C1 segment of cervical spinal cord (tissue), 14 donors: ENCODE data around the gene JSRP1.
"Not testable (repeated sequence)": the region's sequence is repeated elsewhere in the genome, so short reads cannot be mapped to it uniquely, and the experiment has no call there.

ENCODE experiments used
- DNase-seq, 14 donors: peaks; one replicate each; lab custom pipeline; 2025; lab: John Stamatoyannopoulos, UW

JSRP1 gene

DNA sequence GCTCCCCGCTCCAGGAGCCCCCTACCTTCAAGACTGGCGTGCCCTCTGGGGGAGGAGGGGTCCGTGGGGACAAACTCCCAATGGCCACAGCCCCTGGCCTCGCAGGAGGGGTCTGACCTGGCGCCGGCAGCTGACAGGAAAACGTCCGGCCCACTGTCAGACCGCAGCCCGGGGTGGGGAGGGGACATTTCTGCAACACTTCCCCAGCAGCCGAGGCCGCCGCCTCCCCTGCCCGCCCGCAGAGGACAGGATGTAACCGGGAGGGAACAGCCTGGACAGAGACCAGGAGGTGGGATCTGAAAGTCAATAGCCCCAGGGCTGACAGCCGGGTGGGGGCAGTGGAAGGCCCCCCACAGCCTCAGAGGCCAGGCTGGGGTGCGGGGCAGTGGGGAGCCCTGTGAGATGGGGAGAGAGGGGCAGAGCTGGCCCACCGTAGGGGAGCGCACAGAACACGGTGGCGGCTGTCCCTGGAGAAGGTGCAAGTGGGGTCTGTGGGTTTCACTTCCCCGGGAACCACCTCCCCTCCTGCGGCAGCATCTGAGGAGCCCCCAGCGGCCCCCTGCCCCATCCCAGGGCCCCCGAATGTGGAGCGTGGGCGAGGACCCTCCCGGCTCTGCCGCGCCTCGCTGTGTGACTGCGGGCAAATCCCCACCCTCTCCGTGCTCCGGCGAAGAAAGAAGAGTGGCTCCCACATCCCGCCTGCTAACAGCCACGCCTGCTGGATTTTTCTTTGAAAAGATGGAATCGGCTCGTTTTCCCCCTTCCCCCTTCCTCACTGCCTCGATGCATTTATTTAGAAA, 26.0 kb upstream of the JSRP1 start, which contains the start of gene PEAK3:
Gene PEAK3, minus strand, starts transcription at position 114 of the 800 bp plus-strand sequence. CDS start 1,244 bp downstream, outside the sequence.
- peak in 9 of 14 donors; percentile 13 to 70 (median 52) for DNase-seq

DNA sequence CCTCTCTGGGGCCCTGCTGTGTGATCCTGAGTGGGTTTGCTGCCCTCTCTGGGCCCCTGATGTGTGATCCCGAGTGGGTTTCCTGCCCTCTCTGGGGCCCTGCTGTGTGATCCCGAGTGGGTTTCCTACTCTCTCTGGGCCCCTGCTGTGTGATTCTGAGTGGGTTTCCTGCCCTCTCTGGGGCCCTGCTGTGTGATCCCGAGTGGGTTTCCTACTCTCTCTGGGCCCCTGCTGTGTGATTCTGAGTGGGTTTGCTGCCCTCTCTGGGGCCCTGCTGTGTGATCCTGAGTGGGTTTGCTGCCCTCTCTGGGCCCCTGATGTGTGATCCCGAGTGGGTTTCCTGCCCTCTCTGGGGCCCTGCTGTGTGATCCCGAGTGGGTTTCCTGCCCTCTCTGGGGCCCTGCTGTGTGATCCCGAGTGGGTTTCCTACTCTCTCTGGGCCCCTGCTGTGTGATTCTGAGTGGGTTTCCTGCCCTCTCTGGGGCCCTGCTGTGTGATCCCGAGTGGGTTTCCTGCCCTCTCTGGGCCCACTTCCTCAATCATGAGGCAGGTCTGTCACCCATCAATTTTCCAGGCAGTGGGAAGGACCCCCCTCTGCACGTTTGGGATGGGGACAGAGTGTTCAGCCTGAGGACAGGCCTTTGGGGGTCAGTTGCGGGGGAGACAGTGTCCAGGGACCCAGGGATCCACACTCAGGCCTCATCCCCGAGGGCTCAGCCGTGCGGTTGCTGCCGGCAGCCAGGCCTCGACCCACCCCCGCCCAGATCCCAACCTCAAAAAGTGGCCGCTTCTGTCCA, 25.2 kb upstream of the JSRP1 start:
- not testable (repeated sequence) for DNase-seq

DNA sequence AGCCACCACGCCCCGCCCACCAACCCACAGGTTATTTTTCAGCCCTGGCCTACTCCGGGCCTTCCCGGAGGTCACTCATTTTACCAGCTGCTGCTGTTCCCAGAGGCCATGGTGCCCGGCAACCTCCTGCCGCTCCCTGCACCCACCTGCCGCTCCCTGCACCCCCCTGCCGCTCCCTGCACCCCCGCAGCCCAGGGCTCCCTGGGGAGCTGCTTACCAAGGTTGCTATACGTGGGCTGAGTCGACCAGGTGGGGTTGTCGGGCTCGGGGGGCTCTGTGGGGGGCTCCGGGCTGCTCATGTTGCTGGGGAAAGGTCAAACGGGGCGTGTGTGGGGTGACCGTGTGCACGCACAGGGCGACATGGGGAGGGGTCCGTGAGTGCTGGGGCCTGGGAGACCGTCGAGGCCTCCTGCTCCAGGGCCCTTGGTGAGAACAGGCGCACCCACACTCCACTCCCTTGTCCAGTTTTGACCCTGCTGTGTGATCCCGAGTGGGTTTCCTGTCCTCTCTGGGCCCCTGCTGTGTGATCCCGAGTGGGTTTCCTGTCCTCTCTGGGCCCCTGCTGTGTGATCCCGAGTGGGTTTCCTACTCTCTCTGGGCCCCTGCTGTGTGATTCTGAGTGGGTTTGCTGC, 24.5 kb upstream of the JSRP1 start:
- DNase-seq = no peak

DNA sequence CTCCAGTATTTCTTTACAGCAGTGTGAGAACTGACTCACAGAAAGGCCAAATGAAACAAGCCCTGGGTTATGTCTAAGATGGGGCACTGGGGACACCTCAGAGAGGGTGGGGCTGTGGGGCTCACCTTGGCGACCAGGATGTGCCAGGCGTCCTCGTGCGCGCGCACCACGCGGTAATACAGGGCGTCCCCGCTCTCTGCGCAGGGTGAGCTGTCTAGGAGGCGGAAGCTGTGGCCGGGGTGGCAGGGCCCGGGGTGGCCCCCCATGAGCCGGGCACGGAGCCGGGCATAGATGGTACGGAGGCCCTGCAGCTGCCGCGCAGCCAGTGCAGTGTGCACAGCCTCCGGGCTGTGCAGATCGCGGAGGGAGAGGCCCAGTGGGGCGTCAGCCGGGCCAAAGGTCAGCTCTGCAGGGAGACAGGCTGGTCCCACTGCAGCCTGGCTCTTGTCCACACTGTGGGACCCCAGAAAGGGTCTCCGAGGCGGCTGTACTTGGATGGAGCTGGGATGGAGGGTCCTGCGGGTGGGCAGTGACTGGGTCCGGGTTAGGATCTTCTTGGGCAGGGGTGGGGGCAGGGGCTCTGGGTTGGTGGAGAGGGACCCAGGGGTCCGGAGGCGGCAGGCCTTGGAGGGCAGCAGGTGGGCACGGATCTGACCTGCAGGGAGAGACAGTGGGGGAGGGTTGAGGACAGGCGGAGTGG, 22.4 kb upstream of the JSRP1 start:
- no peak for DNase-seq

DNA sequence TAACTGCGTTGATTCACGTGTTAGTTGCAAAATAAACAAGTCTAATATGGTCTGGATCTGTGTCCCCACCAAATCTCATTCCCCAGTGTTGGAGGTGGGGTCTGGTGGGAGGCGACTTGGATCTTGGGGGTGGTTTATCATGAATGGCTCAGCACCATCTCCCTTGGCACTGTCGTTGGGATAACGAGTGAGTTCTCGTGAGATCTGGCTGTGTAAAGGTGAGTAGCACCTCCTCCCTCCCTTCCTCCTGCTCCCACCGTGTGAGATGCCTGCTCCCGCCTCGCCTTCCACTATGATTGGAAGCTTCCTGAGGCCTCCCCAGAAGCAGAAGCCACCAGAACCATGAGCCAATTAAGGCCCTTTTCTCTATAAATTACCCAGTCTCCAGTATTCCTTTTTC, 20.9 kb upstream of the JSRP1 start:
- no peak for DNase-seq

DNA sequence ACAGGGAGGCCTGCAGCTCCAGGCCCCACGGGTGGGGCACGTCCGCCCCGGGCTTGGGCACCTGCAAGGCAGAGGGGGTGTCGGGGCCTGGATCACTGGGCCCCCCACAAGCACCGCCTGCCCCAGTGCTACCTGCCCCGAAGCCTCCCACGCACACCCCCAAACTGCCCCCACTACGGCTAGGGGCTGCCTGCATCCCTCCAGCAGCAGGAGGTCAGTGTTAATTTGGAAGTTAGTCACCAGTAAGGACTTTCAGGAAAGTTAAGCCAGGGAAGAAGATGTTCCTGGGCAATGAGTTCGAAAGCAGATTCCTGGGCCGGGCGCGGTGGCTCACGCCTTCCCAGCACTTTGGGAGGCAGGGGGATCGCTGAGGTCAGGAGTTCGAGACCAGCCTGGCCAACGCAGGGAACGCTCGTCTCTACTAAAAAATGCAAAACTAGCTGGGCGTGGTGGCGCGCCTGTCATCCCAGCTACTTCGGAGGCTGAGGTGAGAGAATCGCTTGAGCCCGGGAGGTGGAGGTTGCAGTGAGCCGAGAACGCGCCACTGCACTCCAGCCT, 20.3 kb upstream of the JSRP1 start:
- no peak for DNase-seq

DNA sequence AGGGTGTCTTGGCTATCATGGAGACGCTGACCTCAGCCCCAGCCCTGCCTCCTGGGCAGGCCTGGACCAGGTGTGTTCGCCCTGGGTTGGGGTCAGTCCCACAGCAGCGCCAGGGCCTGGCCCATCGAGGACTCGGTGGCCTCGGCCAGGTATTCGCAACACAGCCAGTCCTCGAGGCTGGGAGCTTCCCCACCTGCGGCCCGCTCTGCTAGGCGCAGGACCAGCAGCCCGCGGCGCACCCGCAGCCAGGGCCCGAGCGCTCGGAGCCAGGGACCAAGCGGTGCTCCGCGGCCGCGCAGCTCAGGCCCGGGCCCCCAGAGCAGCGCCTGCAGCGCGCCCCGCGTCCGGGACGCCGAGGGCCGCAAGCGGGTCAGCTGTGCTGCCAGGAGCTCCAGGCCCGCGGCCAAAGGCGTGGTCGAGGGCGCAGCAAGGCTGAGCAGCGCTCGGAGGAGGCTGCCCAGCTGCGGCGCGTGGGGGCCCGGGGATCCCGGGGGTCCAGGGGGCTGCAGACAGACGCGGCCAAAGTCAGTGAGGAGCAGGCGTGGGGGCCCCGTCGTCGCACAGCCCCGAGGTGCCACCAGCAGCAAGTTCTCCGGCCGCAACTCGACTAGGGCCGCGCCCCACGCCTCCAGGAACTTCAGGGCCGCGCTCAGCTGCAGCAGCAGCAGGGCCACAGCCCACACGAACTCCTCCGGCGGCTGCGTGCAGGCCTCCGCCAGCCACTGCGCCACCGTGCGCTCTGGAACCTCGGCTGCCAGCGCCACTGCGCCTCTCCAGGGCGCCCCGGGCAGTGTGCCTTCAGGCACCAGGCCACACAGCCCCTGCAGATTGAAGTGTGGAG, 19.6 kb upstream of the JSRP1 start:
- no peak for DNase-seq

DNA sequence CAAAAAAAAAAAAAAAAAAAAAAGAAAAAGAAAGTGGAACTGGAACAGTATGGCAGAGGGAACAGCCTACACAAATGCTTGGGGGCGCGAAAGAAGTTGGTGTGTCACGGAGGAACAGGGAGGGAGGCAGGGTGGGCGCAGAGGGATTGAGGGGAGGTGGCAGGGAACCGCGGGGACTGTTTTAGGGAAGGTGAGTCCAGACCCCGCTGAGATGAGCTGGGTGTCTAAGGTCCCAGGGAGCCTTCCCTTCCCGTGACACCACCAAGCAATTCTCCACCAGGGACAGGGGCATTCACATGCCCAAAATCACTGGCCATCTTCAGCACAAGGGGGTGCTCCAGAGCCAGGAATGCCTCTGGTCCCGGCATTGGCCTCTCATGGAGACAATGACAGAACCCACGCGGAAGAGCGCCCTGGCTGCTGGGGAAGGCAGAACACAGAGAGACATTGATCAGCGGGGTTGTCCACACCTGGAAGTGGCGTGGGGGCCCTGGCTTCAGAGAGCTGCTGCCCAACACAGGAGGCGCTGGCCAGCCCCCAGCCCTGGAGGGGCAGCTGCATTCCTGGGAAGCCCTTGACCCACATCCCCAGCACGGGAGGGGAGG, 18.8 kb upstream of the JSRP1 start:
- peak in 9 of 14 donors; percentile 49 to 73 (median 58) for DNase-seq

DNA sequence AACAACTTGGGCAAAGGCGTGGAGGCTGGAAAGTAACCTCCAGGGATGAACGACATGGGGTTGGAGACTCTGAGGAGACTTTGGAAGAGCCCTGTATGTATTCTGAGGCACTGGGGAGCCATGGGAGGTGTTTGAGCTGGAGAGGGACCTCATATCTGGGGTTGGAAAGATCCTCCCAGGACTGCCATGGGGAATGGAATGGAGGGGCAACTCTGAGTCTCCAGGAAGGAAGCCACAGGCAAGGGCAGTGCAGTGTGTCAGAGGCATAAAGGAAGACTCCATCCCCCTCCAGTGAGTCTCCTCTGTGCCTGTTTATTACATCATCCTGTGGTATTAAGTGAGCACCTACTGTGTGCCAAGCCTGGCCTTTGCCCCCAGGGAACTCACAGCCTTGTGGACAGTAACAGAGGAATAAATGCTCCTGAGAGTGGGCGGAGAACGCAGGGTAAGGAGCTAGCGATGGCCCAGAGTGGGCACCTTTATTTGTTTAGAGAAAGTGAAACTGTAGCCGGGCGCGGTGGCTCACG, 18.0 kb upstream of the JSRP1 start:
- no peak for DNase-seq

DNA sequence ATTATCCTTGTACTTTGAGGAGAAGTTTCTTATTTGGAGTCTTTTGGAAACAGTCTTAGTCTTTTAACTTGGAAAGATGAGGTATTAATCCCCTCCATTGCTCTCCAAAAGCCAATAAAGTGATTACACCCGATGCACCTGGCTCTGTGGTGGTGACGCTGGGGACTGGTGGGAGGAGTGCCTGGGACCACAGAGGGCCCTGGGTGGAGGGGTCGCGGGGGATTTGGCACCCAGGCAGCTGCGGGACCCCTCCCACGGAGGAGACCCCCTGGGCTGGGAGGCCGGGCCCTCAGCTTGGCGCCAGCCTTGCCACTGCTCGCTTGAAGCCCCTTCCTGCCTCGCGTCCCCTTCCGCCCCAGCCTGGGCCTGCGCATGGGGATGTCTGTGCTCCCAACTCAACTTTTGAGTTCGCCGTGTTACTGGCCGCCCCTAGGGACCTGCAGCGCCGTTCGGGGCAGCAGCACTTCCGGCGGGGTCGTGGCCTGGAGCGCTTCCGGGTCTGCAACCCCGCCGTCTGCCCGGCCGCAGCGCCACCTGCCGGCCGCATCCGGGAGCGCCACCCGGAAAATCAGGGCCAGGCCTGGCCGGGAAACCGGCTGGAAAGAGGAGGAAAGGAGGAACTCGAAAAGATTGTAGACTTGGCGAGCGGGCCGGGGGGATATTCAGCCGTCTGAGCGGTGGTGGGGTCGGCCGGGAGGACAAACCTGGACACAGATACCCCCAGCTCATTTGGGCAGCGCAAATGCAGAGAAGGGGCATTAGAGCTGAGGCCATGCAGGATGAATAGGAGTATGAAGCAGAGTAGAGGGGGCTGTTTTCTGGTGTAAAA, 17.4 kb upstream of the JSRP1 start:
- peak in 11 of 14 donors; percentile 21 to 80 (median 35) for DNase-seq

DNA sequence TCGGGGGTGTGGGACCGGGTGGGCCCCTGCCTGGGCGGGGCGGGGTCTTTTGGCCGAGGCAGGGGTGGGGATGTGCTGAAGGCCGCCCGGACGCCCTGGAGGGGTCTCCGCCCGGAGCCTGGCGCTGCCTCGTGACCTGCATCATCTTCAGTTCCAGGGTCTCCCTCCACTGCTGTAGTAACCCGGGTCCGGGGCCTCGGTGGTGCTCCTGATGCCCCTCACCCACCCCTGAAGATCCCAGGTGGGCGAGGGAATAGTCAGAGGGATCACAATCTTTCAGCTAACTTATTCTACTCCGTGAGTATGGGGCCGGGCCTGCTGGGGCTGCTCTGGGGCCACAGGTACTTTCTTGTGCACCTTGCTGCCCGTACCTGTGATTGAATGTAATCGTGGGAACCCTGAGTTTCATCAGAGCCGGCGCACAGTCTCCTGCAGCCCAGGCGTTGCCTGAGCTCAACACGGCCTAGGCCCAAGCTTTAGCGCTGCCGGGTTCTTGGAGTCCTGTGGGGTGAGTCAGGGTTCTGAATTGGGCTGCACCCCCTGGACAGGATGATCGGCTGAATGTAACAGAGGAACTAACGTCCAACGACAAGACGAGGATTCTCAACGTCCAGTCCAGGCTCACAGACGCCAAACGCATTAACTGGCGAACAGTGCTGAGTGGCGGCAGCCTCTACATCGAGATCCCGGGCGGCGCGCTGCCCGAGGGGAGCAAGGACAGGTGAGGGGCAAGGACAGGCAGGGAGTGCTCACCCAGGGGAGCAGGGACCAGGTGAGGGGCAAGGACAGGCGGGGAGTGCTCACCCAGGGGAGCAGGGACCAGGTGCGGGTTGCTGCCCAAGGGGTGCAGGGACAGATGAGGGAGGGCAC, 15.3 kb upstream of the JSRP1 start:
- peak in 2 of 14 donors; percentile 22 to 55 for DNase-seq

DNA sequence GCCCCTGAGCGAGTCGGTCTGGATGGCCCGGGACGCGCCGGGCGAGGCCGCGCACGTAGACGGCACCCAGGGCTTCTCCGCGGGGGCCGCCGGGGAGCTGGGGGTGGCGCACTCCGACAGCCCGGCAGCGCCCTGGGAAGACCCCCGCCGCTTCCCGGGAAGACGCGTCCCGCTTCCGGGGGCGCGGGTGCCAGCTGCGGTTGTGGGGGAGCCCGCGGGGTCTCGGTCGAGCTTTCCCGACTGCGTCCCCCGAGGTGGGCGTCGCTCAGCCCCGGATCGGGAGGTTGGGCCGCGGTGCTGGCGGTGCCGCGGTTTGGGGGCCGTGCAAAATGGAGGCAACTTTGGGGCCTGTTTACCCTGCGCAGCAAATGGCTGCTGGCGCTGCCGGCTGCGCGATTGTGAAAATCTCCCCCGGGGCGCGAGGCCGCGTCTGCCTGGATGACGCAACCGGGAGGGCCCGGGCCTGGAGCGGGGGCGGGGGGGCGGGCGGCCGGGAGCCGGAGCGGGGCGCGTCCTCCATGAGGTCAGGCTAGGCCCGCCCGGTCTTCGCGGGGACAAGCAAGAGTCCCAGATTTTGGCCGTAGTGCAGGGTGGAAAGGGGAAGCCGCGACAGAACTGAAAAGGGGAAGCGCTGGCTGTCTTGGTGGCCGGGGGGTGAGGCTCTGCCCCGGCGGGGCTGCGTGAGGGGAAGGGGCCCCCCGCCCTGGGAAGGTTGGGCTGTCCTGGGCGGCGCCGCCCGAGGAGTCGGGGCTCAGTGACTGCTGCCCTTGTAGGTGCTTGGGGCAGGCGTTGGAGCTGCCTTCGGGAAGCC, 14.4 kb upstream of the JSRP1 start:
- peak; percentile 13 to 86 (median 69) for DNase-seq

DNA sequence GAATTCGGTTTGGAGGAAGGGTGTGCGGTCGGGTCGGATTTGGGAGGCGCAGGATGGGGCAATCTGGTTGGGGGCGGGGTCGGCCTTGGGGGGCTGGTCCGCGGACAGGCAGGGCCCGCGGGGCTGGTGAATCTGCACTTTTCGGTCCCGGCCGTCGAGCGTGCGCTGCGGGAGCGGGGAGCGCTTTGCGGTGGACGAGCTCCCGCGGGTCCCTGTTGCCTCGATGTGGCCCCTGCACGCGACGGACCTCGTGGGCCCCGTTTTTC, 13.9 kb upstream of the JSRP1 start:
- DNase-seq = peak in 1 of 14 donors; percentile 57

DNA sequence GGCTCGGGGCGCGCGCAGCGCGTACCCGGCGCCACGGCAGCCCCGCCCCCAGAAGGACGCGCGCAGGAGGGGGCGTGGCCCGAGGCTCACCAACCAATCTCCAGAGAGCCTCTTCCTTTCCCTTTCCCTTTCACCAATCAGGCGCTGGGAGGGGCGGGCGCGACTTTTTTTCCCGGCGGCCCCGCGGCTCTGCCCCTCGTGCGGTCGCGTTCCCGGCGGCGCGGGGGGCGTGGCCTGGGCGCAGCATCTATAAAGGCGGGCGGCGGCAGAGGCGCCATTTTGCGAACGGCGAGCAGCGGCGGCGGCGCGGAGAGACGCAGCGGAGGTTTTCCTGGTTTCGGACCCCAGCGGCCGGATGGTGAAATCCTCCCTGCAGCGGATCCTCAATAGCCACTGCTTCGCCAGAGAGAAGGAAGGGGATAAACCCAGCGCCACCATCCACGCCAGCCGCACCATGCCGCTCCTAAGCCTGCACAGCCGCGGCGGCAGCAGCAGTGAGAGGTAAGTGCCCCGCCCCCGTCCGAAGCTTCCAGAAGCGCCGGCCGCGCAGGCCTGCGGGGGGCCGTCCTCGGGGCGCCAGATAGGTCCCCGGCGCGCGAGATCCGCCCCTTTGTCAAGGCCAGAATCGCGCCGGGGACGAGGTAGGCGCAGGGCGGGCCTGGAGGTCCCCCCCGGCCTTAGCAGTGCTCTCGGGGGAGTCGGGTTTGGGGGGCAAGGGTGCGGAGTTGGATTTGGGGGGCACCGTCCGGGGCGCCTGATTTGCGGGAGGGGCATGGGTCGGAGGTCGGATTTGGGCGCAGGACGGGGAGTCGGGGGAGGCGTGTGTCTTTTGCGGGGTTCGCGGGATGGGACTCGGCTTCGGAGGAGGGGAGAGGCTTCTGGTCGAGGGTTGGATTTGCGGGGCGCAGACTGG, 13.3 kb upstream of the JSRP1 start:
- peak; percentile 82 to 98 (median 96) for DNase-seq

DNA sequence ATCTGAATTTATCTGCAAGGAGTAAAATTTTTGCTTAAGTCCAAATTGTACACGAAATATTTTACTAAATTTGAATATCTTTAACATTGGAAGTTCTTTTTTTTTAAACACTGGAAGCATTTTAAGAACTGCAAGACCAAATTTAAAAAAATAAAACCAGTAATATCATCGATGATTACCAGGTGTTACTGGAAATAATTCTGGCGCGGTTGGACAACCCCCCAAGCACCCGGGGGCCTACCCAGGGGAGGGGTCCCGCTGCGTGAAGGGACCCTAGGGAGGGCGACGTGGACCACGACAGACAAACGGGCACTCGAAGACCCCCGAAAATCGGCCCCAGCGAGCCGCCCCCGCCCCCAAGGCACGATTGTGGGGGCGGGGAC, 12.6 kb upstream of the JSRP1 start:
- DNase-seq = no peak

DNA sequence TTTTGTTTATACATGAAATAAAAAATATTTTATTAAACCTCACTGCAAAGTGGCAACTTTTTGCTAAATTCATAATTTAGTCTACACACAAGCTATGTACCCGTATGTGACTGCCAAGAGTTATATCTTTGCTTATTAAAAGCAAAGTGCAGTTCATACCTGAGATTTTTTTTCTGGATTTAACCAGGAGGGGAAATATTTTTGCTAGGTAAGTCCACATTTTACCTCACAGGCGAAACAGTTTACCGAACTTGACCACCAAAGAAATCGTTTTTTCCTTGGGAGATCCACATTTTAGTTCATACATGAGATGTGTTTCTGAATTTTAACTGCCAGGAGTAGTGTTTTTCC, 12.2 kb upstream of the JSRP1 start:
- no peak for DNase-seq
